ENCODE data around the gene C19orf38.

Gene C19orf38

DNA sequence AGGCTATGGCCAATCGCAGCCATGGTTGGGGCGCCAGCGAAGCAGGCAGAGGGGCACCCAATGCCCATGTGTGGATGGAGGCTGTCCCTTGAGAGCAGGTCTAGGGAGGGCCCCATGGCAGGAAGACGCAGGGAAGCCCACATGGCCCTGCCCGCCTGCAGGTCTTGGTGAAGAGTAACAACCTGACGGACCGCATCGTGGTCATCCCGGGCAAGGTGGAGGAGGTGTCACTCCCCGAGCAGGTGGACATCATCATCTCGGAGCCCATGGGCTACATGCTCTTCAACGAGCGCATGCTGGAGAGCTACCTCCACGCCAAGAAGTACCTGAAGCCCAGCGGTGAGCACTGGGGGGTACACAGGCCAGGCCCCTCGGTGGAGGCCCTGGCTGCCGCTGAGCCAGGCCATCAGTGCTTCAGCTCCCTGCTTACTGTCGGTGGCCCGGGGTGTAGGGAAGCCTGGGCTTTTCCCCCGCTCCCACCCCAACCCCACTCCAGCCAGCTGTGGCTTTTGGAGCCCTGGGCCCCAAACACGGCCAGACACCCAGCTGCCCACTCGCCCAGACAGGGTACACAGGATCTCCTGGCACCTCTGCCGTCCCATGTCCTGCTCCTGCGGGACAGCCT, 65.6 kb downstream of the C19orf38 start:
- DNase-seq, result no peak

DNA sequence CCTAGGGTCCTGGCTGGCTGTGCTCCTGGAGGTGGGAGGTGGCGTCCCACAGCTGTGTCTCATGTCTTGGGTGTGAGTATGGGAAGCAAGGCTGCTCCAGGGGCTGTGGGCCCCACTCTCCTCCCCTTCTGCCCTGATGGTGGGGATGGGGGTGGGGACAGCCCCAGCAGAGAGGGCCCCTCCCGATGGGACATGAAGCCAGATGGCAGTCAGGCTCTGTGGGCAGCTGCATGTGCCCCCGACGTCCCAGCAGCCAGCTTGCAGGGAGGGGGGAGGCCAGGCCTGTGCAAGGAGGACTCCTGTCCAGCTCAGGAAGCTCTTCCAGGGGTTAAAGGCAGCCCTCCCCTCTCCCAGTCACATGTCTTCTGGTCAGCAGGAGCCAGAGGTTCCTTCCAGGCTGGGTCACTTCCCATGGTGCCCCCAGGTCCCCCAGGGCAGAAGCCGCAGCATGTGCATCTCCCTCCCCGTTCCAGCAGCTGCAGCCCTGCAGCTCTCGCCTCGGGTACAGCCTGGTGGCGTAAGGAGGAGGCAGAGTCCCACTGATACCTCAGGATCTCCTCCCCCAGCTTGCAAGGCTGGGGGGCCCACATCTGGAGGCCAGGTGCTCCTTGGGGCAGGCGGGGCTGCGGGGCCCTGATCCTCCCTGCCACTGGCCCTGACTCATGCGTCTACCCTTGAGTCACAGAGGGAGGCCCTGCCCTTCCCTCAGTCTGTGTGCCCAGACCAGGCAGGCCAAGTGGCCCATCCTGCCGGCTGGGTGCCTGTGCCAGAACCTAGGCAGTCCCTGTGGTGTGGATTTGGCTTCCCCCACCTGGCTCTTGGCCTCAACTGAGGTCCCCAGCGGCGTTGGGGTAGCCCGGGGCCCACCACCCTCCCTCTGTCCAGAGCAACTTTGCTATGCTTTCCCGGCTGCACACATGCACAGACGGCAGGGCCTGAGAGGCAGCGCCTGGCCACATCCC, 67.2 kb downstream of the C19orf38 start:
- DNase-seq, result no peak

DNA sequence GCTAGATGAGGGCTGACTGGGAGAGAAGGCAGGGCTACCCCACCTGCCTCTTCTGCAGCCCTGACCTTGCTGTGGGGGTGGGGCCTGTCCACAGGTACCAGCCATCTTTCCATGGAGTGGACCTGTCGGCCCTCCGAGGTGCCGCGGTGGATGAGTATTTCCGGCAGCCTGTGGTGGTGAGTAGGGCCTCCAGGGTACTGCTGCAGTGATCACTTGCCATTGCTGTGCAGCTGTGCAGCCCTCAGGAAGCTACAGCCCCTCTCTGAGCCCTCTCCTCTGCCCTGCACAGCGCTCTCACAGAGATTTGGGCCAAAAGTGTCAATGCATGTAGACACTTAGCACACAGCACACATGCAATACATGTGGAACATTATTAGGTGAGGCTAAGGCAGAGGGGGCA, 68.4 kb downstream of the C19orf38 start:
- no peak for DNase-seq

DNA sequence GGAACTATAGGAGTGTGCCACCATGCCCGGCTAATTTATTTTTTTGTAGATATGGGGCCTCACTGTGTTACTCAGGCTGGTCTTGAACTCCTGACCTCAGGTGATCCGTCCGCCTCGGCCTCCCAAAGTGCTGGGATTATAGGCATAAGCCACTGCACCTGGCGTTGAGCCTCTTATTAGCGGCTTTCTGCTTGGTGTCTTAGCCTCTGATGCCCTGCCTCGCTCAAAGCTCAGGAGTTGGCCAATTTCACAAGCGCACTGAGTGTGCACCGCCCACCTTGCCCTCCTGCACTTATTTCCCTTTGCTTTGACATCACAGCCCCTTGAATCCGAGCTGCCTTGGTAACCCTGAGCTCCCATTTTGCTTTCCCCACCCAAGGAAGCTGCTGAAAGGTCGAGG, 70.1 kb downstream of the C19orf38 start:
- DNase-seq, result no peak
